ENCODE results near the gene SCP2. TPM values are rescaled to one million over a fixed set of nuclear protein-coding genes. Genes with fewer than 3 reads are reported as not detected.

The SCP2 gene
- total RNA-seq, 1 experiment from 2014 or later, result 56.4 TPM

GRCh38 chr1:52963101-52963500, 36.0 kb downstream of the SCP2 start:
- Mint-ChIP-seq H3K36me3 (no peaks in the 10 kb centered on the region), H3K9me3 (no peaks in the 10 kb centered on the region), H3K27ac (no peak overlapping the region), H3K27me3 (ENCODE audit: low read depth) (no peaks in the 10 kb centered on the region), H3K4me3 (no peak overlapping the region), H3K4me1 (no peaks in the 10 kb centered on the region)
- no peak for DNase-seq (ENCODE audit: low spot score)
- POLR2A ChIA-PET, result no interaction called here
- TF ChIP-seq ZNF121 (CRISPR knock-in tag; IDR thresholded peaks at IDR 0.05) (no peak), EMX1 (CRISPR knock-in tag; IDR thresholded peaks at IDR 0.05) (no peak), ELF4 (CRISPR knock-in tag; IDR thresholded peaks at IDR 0.05; ENCODE audit: low read depth) (no peak), PRRX2 (CRISPR knock-in tag; IDR thresholded peaks at IDR 0.05) (no peak), ZBTB21 (CRISPR knock-in tag; IDR thresholded peaks at IDR 0.05; ENCODE audit: borderline replicate concordance) (no peak), USF2 (CRISPR knock-in tag; IDR thresholded peaks at IDR 0.05) (no peak), AR (CRISPR knock-in tag; IDR thresholded peaks at IDR 0.05) (no peak), STAT6 (CRISPR knock-in tag; conservative IDR thresholded peaks at IDR 0.05; ENCODE audit: low read depth) (no peak), IRF2 (CRISPR knock-in tag; IDR thresholded peaks at IDR 0.05; ENCODE audit: borderline replicate concordance, low read depth) (no peak), ETV6 (CRISPR knock-in tag; IDR thresholded peaks at IDR 0.05) (no peak), ZNF317 (CRISPR knock-in tag; IDR thresholded peaks at IDR 0.05; ENCODE audit: borderline replicate concordance, low read depth) (no peak), ZNF532 (CRISPR knock-in tag; IDR thresholded peaks at IDR 0.05; ENCODE audit: borderline replicate concordance) (no peak)
- ATAC-seq, result no peak
- CTCF ChIA-PET, result no interaction called here

GRCh38 chr1:52967666-52968065, 40.6 kb downstream of the SCP2 start:
- Mint-ChIP-seq H3K9me3 (no peaks in the 10 kb centered on the region), H3K4me3 (no peak overlapping the region), H3K27me3 (ENCODE audit: low read depth) (no peaks in the 10 kb centered on the region), H3K36me3 (no peaks in the 10 kb centered on the region), H3K27ac (no peak overlapping the region), H3K4me1 (0 out of 2 replicates have a peak, but pooled peaks cover 4% of the 10 kb centered on the region)
- DNase-seq (ENCODE audit: low spot score), result no peak
- ChIA-PET POLR2A (no interaction called here), CTCF (no interaction called here)
- ATAC-seq, result no peak
- TF ChIP-seq ARID4B (CRISPR knock-in tag; IDR thresholded peaks at IDR 0.05; ENCODE audit: borderline replicate concordance) (no peak), ZNF263 (CRISPR knock-in tag; IDR thresholded peaks at IDR 0.05; ENCODE audit: low read depth) (no peak), ZNF532 (CRISPR knock-in tag; IDR thresholded peaks at IDR 0.05; ENCODE audit: borderline replicate concordance) (no peak), IRF2 (CRISPR knock-in tag; IDR thresholded peaks at IDR 0.05; ENCODE audit: borderline replicate concordance, low read depth) (no peak), ZNF317 (CRISPR knock-in tag; IDR thresholded peaks at IDR 0.05; ENCODE audit: borderline replicate concordance, low read depth) (no peak)
